ENCODE measurements around the gene TMCC2.

DNA sequence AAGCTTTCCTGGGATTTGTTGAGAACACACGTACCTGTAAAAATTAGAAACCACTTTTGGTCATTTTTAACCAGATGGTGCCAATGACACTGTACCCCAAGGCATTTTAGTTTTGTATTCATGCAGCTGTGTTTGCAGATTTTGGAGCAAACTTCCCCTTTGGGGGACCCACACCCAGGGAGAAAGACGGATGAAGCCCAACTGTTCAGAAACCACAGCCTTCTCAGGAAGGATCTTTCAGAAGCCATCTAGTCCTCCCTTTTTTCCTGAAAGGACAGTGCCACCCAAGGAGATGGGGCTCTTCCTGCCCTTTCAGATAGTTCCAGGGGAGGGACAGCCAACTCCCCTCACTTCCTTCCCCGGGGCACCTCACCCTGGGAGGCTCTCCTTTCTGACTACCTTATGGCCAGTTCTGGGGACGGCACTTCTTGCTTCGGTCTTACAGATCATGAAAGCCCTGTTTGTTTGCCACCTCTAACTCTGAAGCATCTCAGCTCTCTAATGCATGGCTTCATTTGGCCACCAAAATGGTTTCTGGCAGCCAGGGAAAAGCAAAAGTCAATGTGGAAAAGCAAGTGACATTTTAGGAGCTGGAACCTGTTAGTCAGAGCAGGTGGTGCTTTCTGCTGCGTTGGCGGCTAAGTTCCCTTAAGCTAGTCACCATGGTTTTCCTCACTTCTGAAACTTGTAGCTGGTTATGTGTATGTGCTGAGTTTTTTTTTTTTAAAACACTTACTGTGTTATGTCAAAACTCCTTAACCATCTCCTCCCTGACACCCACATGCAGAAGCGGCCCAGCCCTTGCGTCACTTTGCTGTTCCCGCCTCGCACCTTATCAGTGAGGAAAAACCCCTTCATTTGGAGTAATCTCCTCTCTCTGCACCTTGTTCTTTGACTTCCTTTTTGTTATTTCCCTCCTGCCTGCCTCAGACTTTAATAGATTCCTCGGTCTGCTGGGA lies 10.1 kb downstream of the TMCC2 start:
- TF ChIP-seq, protein P1, sequence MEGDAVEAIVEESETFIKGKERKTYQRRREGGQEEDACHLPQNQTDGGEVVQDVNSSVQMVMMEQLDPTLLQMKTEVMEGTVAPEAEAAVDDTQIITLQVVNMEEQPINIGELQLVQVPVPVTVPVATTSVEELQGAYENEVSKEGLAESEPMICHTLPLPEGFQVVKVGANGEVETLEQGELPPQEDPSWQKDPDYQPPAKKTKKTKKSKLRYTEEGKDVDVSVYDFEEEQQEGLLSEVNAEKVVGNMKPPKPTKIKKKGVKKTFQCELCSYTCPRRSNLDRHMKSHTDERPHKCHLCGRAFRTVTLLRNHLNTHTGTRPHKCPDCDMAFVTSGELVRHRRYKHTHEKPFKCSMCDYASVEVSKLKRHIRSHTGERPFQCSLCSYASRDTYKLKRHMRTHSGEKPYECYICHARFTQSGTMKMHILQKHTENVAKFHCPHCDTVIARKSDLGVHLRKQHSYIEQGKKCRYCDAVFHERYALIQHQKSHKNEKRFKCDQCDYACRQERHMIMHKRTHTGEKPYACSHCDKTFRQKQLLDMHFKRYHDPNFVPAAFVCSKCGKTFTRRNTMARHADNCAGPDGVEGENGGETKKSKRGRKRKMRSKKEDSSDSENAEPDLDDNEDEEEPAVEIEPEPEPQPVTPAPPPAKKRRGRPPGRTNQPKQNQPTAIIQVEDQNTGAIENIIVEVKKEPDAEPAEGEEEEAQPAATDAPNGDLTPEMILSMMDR (IDR thresholded peaks at IDR 0.05) = no peak
- no peak for TF ChIP-seq POLR2A (IDR thresholded peaks at IDR 0.05)

Data from Peyer's patch (tissue), 4 donors.